IMR-90 (cell line): Measurements from ENCODE around the gene PGBD5. TPM values are rescaled to one million over a fixed set of nuclear protein-coding genes. Genes with fewer than 3 reads are reported as not detected.
"Not testable (repeated sequence)": the region's sequence is repeated elsewhere in the genome, so short reads cannot be mapped to it uniquely, and the experiment has no call there.

ENCODE experiments used
- ATAC-seq: fragments of 200-7000 bp; cut with Tn5 transposase; 2 replicates; pipeline ENCODE4 v1.9.1; 2020; ENCODE audit warnings: low read depth, mild to moderate bottlenecking, moderate library complexity
- BruUV-seq: library from RNA; stranded (reverse); fragments of 400-500 nt; replicated peaks from 2 replicates; lab custom pipeline; 2021; lab: Mats Ljungman, UMichigan
- CTCF ChIA-PET: fragments of 300-600 bp; formaldehyde crosslinking; extraction: SDS; loops from one replicate; lab custom pipeline; 2021; ENCODE audit warnings: antibody characterized with exemption; lab: Yijun Ruan, JAX
- POLR2A ChIA-PET: fragments of 300-600 bp; sonication (Branson Sonifier 250); formaldehyde crosslinking; loops from one replicate; lab custom pipeline; 2022; ENCODE audit warnings: antibody characterized with exemption; ENCODE audit not compliant: unreplicated experiment; lab: Charles Lee
- DNase-seq: peaks from one replicate; pipeline ENCODE4 v3.0.0; 2013
- H2AFZ ChIP-seq: replicated peaks from 2 replicates; pipeline ENCODE3; 2013; ENCODE audit warnings: low read length, mild to moderate bottlenecking; ENCODE audit not compliant: poor library complexity
- H2AK5ac ChIP-seq: 2 replicates; pipeline ENCODE4 v1.6.1; 2013; ENCODE audit warnings: low read depth, low read length, inconsistent platforms
- H2AK9ac ChIP-seq: replicated peaks from 2 replicates; pipeline ENCODE3; 2013; ENCODE audit warnings: mild to moderate bottlenecking, low read depth, low read length, moderate library complexity; ENCODE audit not compliant: poor library complexity
- H2BK120ac ChIP-seq: 2 replicates; pipeline ENCODE4 v1.6.1; 2013; ENCODE audit warnings: low read depth, low read length, inconsistent platforms
- H2BK15ac ChIP-seq: 3 replicates; pipeline ENCODE4 v1.6.1; 2013; ENCODE audit warnings: low read depth, low read length, inconsistent platforms
- H2BK20ac ChIP-seq: 2 replicates; pipeline ENCODE4 v1.6.1; 2013; ENCODE audit warnings: low read depth, mild to moderate bottlenecking, inconsistent platforms, low read length, moderate library complexity
- H2BK5ac ChIP-seq: 2 replicates; pipeline ENCODE4 v1.6.1; 2013; ENCODE audit warnings: mild to moderate bottlenecking, low read depth, low read length, inconsistent platforms; ENCODE audit not compliant: poor library complexity, severe bottlenecking
- H3K14ac ChIP-seq: replicated peaks from 2 replicates; pipeline ENCODE4 v1.6.1; 2013; ENCODE audit warnings: low read depth, low read length, inconsistent platforms
- H3K18ac ChIP-seq: 2 replicates; pipeline ENCODE4 v1.6.1; 2013; ENCODE audit warnings: low read depth, low read length, control low read depth
- H3K23ac ChIP-seq: 2 replicates; pipeline ENCODE4 v1.6.1; 2013; ENCODE audit warnings: low read depth, low read length, inconsistent platforms
- H3K27ac ChIP-seq: 2 replicates; pipeline ENCODE4 v1.5.1; 2013; ENCODE audit warnings: mild to moderate bottlenecking, control low read depth, low read length; ENCODE audit not compliant: insufficient read depth
- H3K27me3 ChIP-seq: 2 replicates; pipeline ENCODE4 v1.6.1; 2013; ENCODE audit warnings: low read length; ENCODE audit not compliant: control insufficient read depth, insufficient read depth
- H3K36me3 ChIP-seq: 2 replicates; pipeline ENCODE4 v1.6.1; 2013; ENCODE audit warnings: low read length, mixed read lengths; ENCODE audit not compliant: control insufficient read depth, insufficient read depth
- H3K4ac ChIP-seq: 2 replicates; pipeline ENCODE4 v1.6.1; 2013; ENCODE audit warnings: low read depth, low read length, inconsistent platforms
- H3K4me1 ChIP-seq: 2 replicates; pipeline ENCODE4 v1.6.1; 2013; ENCODE audit warnings: low read length, mixed read lengths; ENCODE audit not compliant: control insufficient read depth, insufficient read depth
- H3K4me2 ChIP-seq: 2 replicates; pipeline ENCODE4 v1.6.1; 2013; ENCODE audit warnings: low read depth, mild to moderate bottlenecking, control low read depth, low read length, moderate library complexity
- H3K4me3 ChIP-seq: 2 replicates; pipeline ENCODE4 v1.5.1; 2013; ENCODE audit warnings: low read depth, mild to moderate bottlenecking, control low read depth, low read length, moderate library complexity; ENCODE audit not compliant: insufficient read depth
- H3K56ac ChIP-seq: 2 replicates; pipeline ENCODE4 v1.6.1; 2013; ENCODE audit warnings: low read length, inconsistent platforms; ENCODE audit not compliant: insufficient read depth; ENCODE audit errors: extremely low read depth
- H3K79me1 ChIP-seq, 2 experiments: 2 replicates each; pipeline ENCODE4 v1.6.1; 2013; ENCODE audit warnings: low read length in 2 of 2, inconsistent platforms in 1 of 2, low read depth in 1 of 2
- H3K9ac ChIP-seq: 2 replicates; pipeline ENCODE4 v1.6.1; 2013; ENCODE audit warnings: low read depth, low read length, control low read depth
- H3K9me1 ChIP-seq: 2 replicates; pipeline ENCODE4 v1.6.1; 2013; ENCODE audit warnings: low read length, inconsistent platforms; ENCODE audit not compliant: insufficient read depth
- H3K9me3 ChIP-seq: 2 replicates; pipeline ENCODE4 v1.6.1; 2013; ENCODE audit warnings: low read length; ENCODE audit not compliant: control insufficient read depth, insufficient read depth
- H4K20me1 ChIP-seq: 2 replicates; pipeline ENCODE4 v1.6.1; 2013; ENCODE audit warnings: low read length, inconsistent platforms; ENCODE audit not compliant: insufficient read depth
- H4K5ac ChIP-seq: 2 replicates; pipeline ENCODE4 v1.6.1; 2013; ENCODE audit warnings: mild to moderate bottlenecking, low read depth, low read length, control low read depth
- H4K8ac ChIP-seq, 2 experiments: 2 replicates each; pipeline ENCODE4 v1.6.1; 2013; ENCODE audit warnings: low read depth in 2 of 2, low read length in 2 of 2, control low read depth in 1 of 2, inconsistent platforms in 1 of 2
- H4K91ac ChIP-seq: 2 replicates; pipeline ENCODE4 v1.6.1; 2013; ENCODE audit warnings: low read depth, low read length, inconsistent platforms; ENCODE audit not compliant: insufficient read depth
- WGBS, 2 experiments: methylation state at CpG; one replicate each; pipeline versions ENCODE4 v1.1.5 to v1.1.7; 2013; ENCODE audit warnings: missing lambda C conversion rate in 2 of 2; ENCODE audit not compliant: insufficient read length in 1 of 2; ENCODE audit errors: extremely low coverage in 2 of 2; 5-methylcytosine and 5-hydroxymethylcytosine counted together
- dilution Hi-C: fragments of 300-500 bp; cut with HindIII; formaldehyde crosslinking; loops from one replicate; pipeline ENCODE4 v1.14.3; 2018; ENCODE audit warnings: low sequenced_read_pairs; ENCODE audit not compliant: unreplicated experiment
- in situ Hi-C: fragments of 300-500 bp; cut with MboI; formaldehyde crosslinking; loops from 3 replicates; pipeline ENCODE4 v1.14.3; 2019; ENCODE audit warnings: low sequenced_read_pairs, inconsistent platforms, mixed read lengths
- intact Hi-C: fragments of 100-400 bp; cut with micrococcal nuclease; formaldehyde crosslinking; loops from 2 replicates; pipeline ENCODE4 v1.10.0; 2022
- polyA plus RNA-seq, 3 experiments: library from polyadenylated mRNA; depleted of rRNA; stranded (reverse); fragments of >200 nt; gene quantifications; 2 replicates each; pipeline ENCODE4 v1.2.3, GENCODE V29; 2012; ENCODE audit warnings: low replicate concordance in 1 of 3
- total RNA-seq: library from RNA; depleted of rRNA; stranded (reverse); fragments of >200 nt; gene quantifications from 2 replicates; pipeline ENCODE4 v1.2.3, GENCODE V29; 2012

Gene PGBD5
- total and polyA plus RNA-seq, 2 of the 4 experiments (the other 2 are of a cell fraction) = 0.18 to 0.36 TPM

GRCh38 chr1:230474924-230475323, 48.8 kb upstream of the PGBD5 start:
- H4K91ac ChIP-seq, H3K4me1 ChIP-seq, BruUV-seq, DNase-seq, H3K14ac ChIP-seq, H4K8ac ChIP-seq, H2BK5ac ChIP-seq, CTCF ChIA-PET, H2AK5ac ChIP-seq, H3K9me3 ChIP-seq, H4K20me1 ChIP-seq, H2BK120ac ChIP-seq, H2BK20ac ChIP-seq, H2AFZ ChIP-seq, H3K23ac ChIP-seq, H3K36me3 ChIP-seq, in situ Hi-C loops, intact Hi-C loops, dilution Hi-C loops, H3K79me1 ChIP-seq, H3K18ac ChIP-seq, H3K4ac ChIP-seq, H3K4me3 ChIP-seq, H2AK9ac ChIP-seq, H3K9ac ChIP-seq, H4K5ac ChIP-seq, H3K56ac ChIP-seq, H2BK15ac ChIP-seq, H3K27ac ChIP-seq, H3K27me3 ChIP-seq, H3K9me1 ChIP-seq, H3K4me2 ChIP-seq, POLR2A ChIA-PET, ATAC-seq: not testable (repeated sequence)
- WGBS, 2 experiments = no CpG with 5 or more reads among the region's 5 CpGs

DNA sequence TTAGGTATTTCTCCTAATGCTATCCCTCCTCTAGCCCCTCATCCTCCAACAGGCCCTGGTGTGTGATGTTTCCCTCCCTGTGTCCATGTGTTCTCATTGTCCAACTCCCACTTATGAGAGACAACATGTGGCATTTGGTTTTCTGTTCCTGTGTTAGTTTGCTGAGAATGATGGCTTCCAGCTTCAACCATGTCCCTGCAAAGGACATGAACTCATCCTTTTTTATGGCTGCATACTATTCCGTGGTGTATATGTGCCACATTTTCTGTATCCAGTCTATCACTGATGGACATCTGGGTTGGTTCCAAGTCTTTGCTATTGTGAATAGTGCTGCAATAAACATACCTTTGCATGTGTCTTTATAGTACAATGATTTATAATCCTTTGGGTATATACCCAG, 44.6 kb upstream of the PGBD5 start:
- H3K56ac ChIP-seq, H2AK9ac ChIP-seq, POLR2A ChIA-PET, H3K4me2 ChIP-seq, H4K20me1 ChIP-seq, ATAC-seq, H4K5ac ChIP-seq, H3K9me3 ChIP-seq, H2BK15ac ChIP-seq, CTCF ChIA-PET, in situ Hi-C loops, H3K79me1 ChIP-seq, H3K27ac ChIP-seq, H3K14ac ChIP-seq, DNase-seq, H2BK120ac ChIP-seq, dilution Hi-C loops, H3K36me3 ChIP-seq, H3K23ac ChIP-seq, H3K4me3 ChIP-seq, H2AFZ ChIP-seq, H2AK5ac ChIP-seq, BruUV-seq, H4K91ac ChIP-seq, H2BK20ac ChIP-seq, H3K4me1 ChIP-seq, H3K4ac ChIP-seq, H3K9me1 ChIP-seq, H3K18ac ChIP-seq, H3K9ac ChIP-seq, H3K27me3 ChIP-seq, H2BK5ac ChIP-seq, intact Hi-C loops, H4K8ac ChIP-seq: not testable (repeated sequence)
- WGBS, 2 experiments = no CpG with 5 or more reads among the region's 1 CpG
